ENCODE data around the gene CA14.
"Not testable (repeated sequence)": the region's sequence is repeated elsewhere in the genome, so short reads cannot be mapped to it uniquely, and the experiment has no call there.

The CA14 gene

GRCh38 chr1:150280138-150280707 is 22.6 kb downstream of the CA14 start:
- no peak for DNase-seq (ENCODE audit: low read depth in 2 of 2)

- DNase-seq (ENCODE audit: low read depth in 2 of 2) = peak; percentile 34 to 50
Observed at GRCh38 chr1:150281221-150281757, 23.7 kb downstream of the CA14 start.

- peak; percentile 66 to 74 for DNase-seq (ENCODE audit: low read depth in 2 of 2)
Observed at GRCh38 chr1:150281758-150282557, 24.4 kb downstream of the CA14 start, which contains the start of gene CIART. CIART (plus strand) TSS chr1:150282554; CDS start chr1:150283268, 714 bp downstream.

- DNase-seq (ENCODE audit: low read depth in 2 of 2) = no peak
Observed at GRCh38 chr1:150282558-150282958, 25.0 kb downstream of the CA14 start.

- no peak for DNase-seq (ENCODE audit: low read depth in 2 of 2)
Observed at GRCh38 chr1:150283260-150283659, 25.7 kb downstream of the CA14 start.

- no peak for DNase-seq (ENCODE audit: low read depth in 2 of 2)
Observed at GRCh38 chr1:150288382-150288781, 30.8 kb downstream of the CA14 start.

- no peak for DNase-seq (ENCODE audit: low read depth in 2 of 2)
Observed at GRCh38 chr1:150288822-150289221, 31.2 kb downstream of the CA14 start.

GRCh38 chr1:150293433-150294253 is 36.1 kb downstream of the CA14 start, which contains the start of gene MRPS21:
MRPS21 (plus strand) TSS chr1:150293861; CDS start chr1:150294367, 506 bp downstream.
- peak; percentile 78 to 86 for DNase-seq (ENCODE audit: low read depth in 2 of 2)

GRCh38 chr1:150295476-150295875 is 37.9 kb downstream of the CA14 start:
- no peak for DNase-seq (ENCODE audit: low read depth in 2 of 2)

- DNase-seq (ENCODE audit: low read depth in 2 of 2) = no peak
Observed at GRCh38 chr1:150299716-150300115, 42.1 kb downstream of the CA14 start.

- no peak for DNase-seq (ENCODE audit: low read depth in 2 of 2)
Observed at GRCh38 chr1:150302338-150302737, 44.8 kb downstream of the CA14 start.

GRCh38 chr1:150302902-150303301 is 45.3 kb downstream of the CA14 start:
- DNase-seq (ENCODE audit: low read depth in 2 of 2) = no peak

- not testable (repeated sequence) for DNase-seq (ENCODE audit: low read depth in 2 of 2)
Observed at GRCh38 chr1:150308585-150308984, 51.0 kb downstream of the CA14 start.

GRCh38 chr1:150309758-150310508 is 52.4 kb downstream of the CA14 start:
- DNase-seq (ENCODE audit: low read depth in 2 of 2) = no peak

- DNase-seq (ENCODE audit: low read depth in 2 of 2) = no peak
Observed at GRCh38 chr1:150311762-150312161, 54.2 kb downstream of the CA14 start.

All from stimulated activated CD4-positive, alpha-beta T cell treated with anti-CD3 and anti-CD28 coated beads, Interleukin-4, amount 100 ng/mL, for 48 hours (primary cell).